IPS-20b (cell line): ENCODE data around the gene ARL5C.

Source experiments
- H3K27ac ChIP-seq: one replicate; pipeline ENCODE4 v1.5.1; 2013; ENCODE audit warnings: low read length
- H3K27me3 ChIP-seq: 2 replicates; pipeline ENCODE4 v1.6.1; 2013; ENCODE audit warnings: mild to moderate bottlenecking, low read length, inconsistent platforms; ENCODE audit not compliant: insufficient read depth
- H3K36me3 ChIP-seq: 2 replicates; pipeline ENCODE4 v1.6.1; 2013; ENCODE audit warnings: low read depth, mild to moderate bottlenecking, inconsistent platforms, low read length, moderate library complexity; ENCODE audit not compliant: insufficient read depth
- H3K4me1 ChIP-seq: 2 replicates; pipeline ENCODE4 v1.6.1; 2013; ENCODE audit warnings: mild to moderate bottlenecking, control low read depth, inconsistent platforms, low read length, moderate library complexity; ENCODE audit not compliant: insufficient read depth
- H3K4me3 ChIP-seq: 2 replicates; pipeline ENCODE4 v1.5.1; 2013; ENCODE audit warnings: mild to moderate bottlenecking, low read length, inconsistent platforms
- H3K9ac ChIP-seq: 2 replicates; pipeline ENCODE4 v1.6.1; 2013; ENCODE audit warnings: low read depth, mild to moderate bottlenecking, inconsistent platforms, low read length, moderate library complexity
- H3K9me3 ChIP-seq: 2 replicates; pipeline ENCODE4 v1.6.1; 2013; ENCODE audit warnings: mild to moderate bottlenecking, low read depth, low read length, inconsistent platforms; ENCODE audit not compliant: insufficient read depth

Gene ARL5C

GRCh38 chr17:39165841-39166349 lies at the start of gene ARL5C:
TSS of gene ARL5C (minus strand) at chr17:39166161. CDS start at chr17:39165760, 401 bp downstream.
- H3K9me3 ChIP-seq, result no peaks in the 10 kb centered on the region
- H3K27ac ChIP-seq, result no peak within 1 kb of the TSS
- H3K4me3 ChIP-seq, result peak within 1 kb of the TSS; percentile 93
- H3K27me3 ChIP-seq, result peaks cover 41% of the 10 kb centered on the region
- H3K4me1 ChIP-seq, result no peaks in the 10 kb centered on the region
- H3K9ac ChIP-seq, result peak within 1 kb of the TSS; percentile 57; the same call in 1 of the 2 replicates
- no peaks in the 10 kb centered on the region for H3K36me3 ChIP-seq

- no peak overlapping the region for H3K9ac ChIP-seq
- peaks cover 54% of the 10 kb centered on the region for H3K27me3 ChIP-seq
- no peak overlapping the region for H3K27ac ChIP-seq
- H3K36me3 ChIP-seq, result no peaks in the 10 kb centered on the region
- peaks cover 7% of the 10 kb centered on the region; the same call in 1 of the 2 replicates for H3K4me1 ChIP-seq
- no peak overlapping the region for H3K4me3 ChIP-seq
- no peaks in the 10 kb centered on the region for H3K9me3 ChIP-seq
Measured at GRCh38 chr17:39213852-39214251, 47.9 kb upstream of the ARL5C start.

- H3K27me3 ChIP-seq, result peaks cover 49% of the 10 kb centered on the region
- no peak overlapping the region for H3K4me3 ChIP-seq
- H3K4me1 ChIP-seq, result peaks cover 10% of the 10 kb centered on the region; the same call in 1 of the 2 replicates
- no peaks in the 10 kb centered on the region for H3K9me3 ChIP-seq
- H3K36me3 ChIP-seq, result no peaks in the 10 kb centered on the region
- no peak overlapping the region for H3K9ac ChIP-seq
- H3K27ac ChIP-seq, result no peak overlapping the region
Measured at GRCh38 chr17:39212841-39213480, 47.0 kb upstream of the ARL5C start.

- Histone ChIP-seq H3K4me1 (peaks cover 10% of the 10 kb centered on the region; the same call in 1 of the 2 replicates), H3K9ac (no peak overlapping the region), H3K27ac (no peak overlapping the region), H3K36me3 (no peaks in the 10 kb centered on the region), H3K4me3 (no peak overlapping the region), H3K9me3 (no peaks in the 10 kb centered on the region), H3K27me3 (peaks cover 43% of the 10 kb centered on the region)
Measured at GRCh38 chr17:39212195-39212810, 46.3 kb upstream of the ARL5C start.

GRCh38 chr17:39210093-39210434 lies 44.1 kb upstream of the ARL5C start:
- Histone ChIP-seq H3K9ac (peak overlapping the region; percentile 48; the same call in 1 of the 2 replicates), H3K4me1 (peaks cover 13% of the 10 kb centered on the region; the same call in 1 of the 2 replicates), H3K4me3 (peak overlapping the region; percentile 63; the same call in 1 of the 2 replicates), H3K27ac (no peak overlapping the region), H3K27me3 (peaks cover 31% of the 10 kb centered on the region), H3K36me3 (peaks cover 2% of the 10 kb centered on the region), H3K9me3 (no peaks in the 10 kb centered on the region)

GRCh38 chr17:39209317-39210092 lies 43.5 kb upstream of the ARL5C start:
- Histone ChIP-seq H3K36me3 (peaks cover 8% of the 10 kb centered on the region), H3K27me3 (peaks cover 31% of the 10 kb centered on the region), H3K9ac (peak overlapping the region; percentile 48; the same call in 1 of the 2 replicates), H3K9me3 (no peaks in the 10 kb centered on the region), H3K27ac (no peak overlapping the region), H3K4me1 (peaks cover 13% of the 10 kb centered on the region; the same call in 1 of the 2 replicates), H3K4me3 (peak overlapping the region; percentile 63; the same call in 1 of the 2 replicates)

- H3K4me1 ChIP-seq, result peaks cover 13% of the 10 kb centered on the region; the same call in 1 of the 2 replicates
- H3K27ac ChIP-seq, result no peak overlapping the region
- no peaks in the 10 kb centered on the region for H3K9me3 ChIP-seq
- no peak overlapping the region for H3K9ac ChIP-seq
- H3K4me3 ChIP-seq, result no peak overlapping the region; the same call in 1 of the 2 replicates
- H3K27me3 ChIP-seq, result peaks cover 31% of the 10 kb centered on the region
- H3K36me3 ChIP-seq, result peaks cover 14% of the 10 kb centered on the region
Measured at GRCh38 chr17:39208893-39209292, 42.9 kb upstream of the ARL5C start.

- H3K27me3 ChIP-seq, result peaks cover 31% of the 10 kb centered on the region
- H3K27ac ChIP-seq, result no peak overlapping the region
- H3K4me1 ChIP-seq, result peaks cover 13% of the 10 kb centered on the region; the same call in 1 of the 2 replicates
- H3K9me3 ChIP-seq, result no peaks in the 10 kb centered on the region
- no peak overlapping the region for H3K4me3 ChIP-seq
- no peak overlapping the region for H3K9ac ChIP-seq
- peaks cover 22% of the 10 kb centered on the region for H3K36me3 ChIP-seq
Measured at GRCh38 chr17:39208136-39208535, 42.2 kb upstream of the ARL5C start.

GRCh38 chr17:39205112-39205526 lies 39.2 kb upstream of the ARL5C start:
- Histone ChIP-seq H3K27me3 (peaks cover 17% of the 10 kb centered on the region), H3K9me3 (no peaks in the 10 kb centered on the region), H3K4me1 (peaks cover 17% of the 10 kb centered on the region; the same call in 1 of the 2 replicates), H3K9ac (no peak overlapping the region), H3K4me3 (no peak overlapping the region), H3K27ac (no peak overlapping the region), H3K36me3 (peaks cover 49% of the 10 kb centered on the region)

- Histone ChIP-seq H3K4me1 (peaks cover 14% of the 10 kb centered on the region; the same call in 1 of the 2 replicates), H3K36me3 (peaks cover 49% of the 10 kb centered on the region), H3K4me3 (no peak overlapping the region), H3K9ac (no peak overlapping the region), H3K9me3 (no peaks in the 10 kb centered on the region), H3K27me3 (peaks cover 8% of the 10 kb centered on the region; the same call in 1 of the 2 replicates), H3K27ac (no peak overlapping the region)
Measured at GRCh38 chr17:39204245-39204644, 38.3 kb upstream of the ARL5C start.

- no peaks in the 10 kb centered on the region for H3K27me3 ChIP-seq
- peaks cover 49% of the 10 kb centered on the region for H3K36me3 ChIP-seq
- peak overlapping the region; percentile 88 for H3K27ac ChIP-seq
- no peaks in the 10 kb centered on the region for H3K9me3 ChIP-seq
- H3K9ac ChIP-seq, result peak overlapping the region; percentile 95
- H3K4me3 ChIP-seq, result peak overlapping the region; percentile 100
- H3K4me1 ChIP-seq, result peaks cover 13% of the 10 kb centered on the region; the same call in 1 of the 2 replicates
Measured at GRCh38 chr17:39200957-39201510, 35.1 kb upstream of the ARL5C start.
